Prostate gland (tissue), 2 donors: ENCODE data around the gene TWF2.

Source experiments
- CTCF ChIP-seq, 4 experiments: fragments of 200-600 bp in 2 of 4; fragments of 450-650 bp in 2 of 4; sonication (generic) in 2 of 4; IDR thresholded peaks; 1 replicate in 3 of 4; 2 replicates in 1 of 4; pipeline ENCODE4 v1.5.1; 2016 to 2019; ENCODE audit warnings: antibody characterized with exemption in 4 of 4, mild to moderate bottlenecking in 2 of 4, moderate library complexity in 2 of 4
- POLR2A ChIP-seq: fragments of 450-650 bp; IDR thresholded peaks from one replicate; pipeline ENCODE4 v1.6.1; 2016; ENCODE audit warnings: antibody characterized with exemption, mild to moderate bottlenecking
- POLR2AphosphoS5 ChIP-seq: sonication (generic); formaldehyde crosslinking; IDR thresholded peaks from one replicate; pipeline ENCODE4 v1.6.1; 2017; ENCODE audit warnings: antibody characterized with exemption

GRCh38 chr3:52240886-52241370 is 2.0 kb upstream of the TWF2 start:
- TF ChIP-seq CTCF (IDR thresholded peaks at IDR 0.05) (no peak), POLR2A (no peak), POLR2AphosphoS5 (no peak)
